Activated CD4-positive, alpha-beta T cell treated with anti-CD3 and anti-CD28 coated beads, Interleukin-2, amount 50 U/mL, for 24 hours (primary cell): ENCODE data around the gene LDAH.

Experiments
- DNase-seq, 2 donors: peaks; one replicate each; pipeline ENCODE4 v3.0.0-alpha.2; 2020; ENCODE audit warnings: low read depth in 1 of 2, low spot score in 1 of 2

The LDAH gene

GRCh38 chr2:20687260-20687832 is 135.6 kb downstream of the LDAH start:
- DNase-seq = no peak

GRCh38 chr2:20684581-20685063 is 138.3 kb downstream of the LDAH start:
- DNase-seq = no peak

GRCh38 chr2:20682167-20682920 is 140.6 kb downstream of the LDAH start:
- DNase-seq = no peak

DNA sequence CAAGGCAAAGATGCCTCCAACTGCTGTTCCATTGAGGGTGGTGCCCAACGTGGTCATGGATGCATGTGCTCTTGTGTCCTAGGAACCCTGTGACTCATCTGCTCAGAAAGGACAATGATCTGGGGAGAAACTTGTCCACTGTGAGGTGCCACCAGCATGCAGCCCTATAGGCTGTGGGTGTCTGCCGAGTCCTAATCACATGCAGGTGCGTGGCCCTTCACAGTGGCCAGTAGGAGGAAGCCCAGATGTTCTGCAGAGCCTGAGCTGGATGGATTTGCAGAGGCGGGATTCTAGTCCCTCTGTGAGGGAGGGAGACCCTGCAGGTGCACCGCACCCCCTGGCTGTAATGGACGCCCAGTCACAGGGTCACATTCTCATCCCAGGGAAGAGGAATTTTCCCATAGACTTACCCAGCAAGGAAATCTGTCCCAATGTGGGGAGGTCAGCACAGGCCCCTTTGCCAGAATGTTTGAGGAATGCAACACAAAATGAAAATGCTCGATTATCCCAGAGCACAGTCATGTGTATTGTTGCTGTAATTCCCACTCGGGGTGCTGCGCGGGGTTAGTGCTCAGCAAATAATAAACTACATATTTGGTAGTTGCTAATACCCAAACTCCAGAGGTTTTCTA is 142.0 kb downstream of the LDAH start:
- no peak for DNase-seq

DNA sequence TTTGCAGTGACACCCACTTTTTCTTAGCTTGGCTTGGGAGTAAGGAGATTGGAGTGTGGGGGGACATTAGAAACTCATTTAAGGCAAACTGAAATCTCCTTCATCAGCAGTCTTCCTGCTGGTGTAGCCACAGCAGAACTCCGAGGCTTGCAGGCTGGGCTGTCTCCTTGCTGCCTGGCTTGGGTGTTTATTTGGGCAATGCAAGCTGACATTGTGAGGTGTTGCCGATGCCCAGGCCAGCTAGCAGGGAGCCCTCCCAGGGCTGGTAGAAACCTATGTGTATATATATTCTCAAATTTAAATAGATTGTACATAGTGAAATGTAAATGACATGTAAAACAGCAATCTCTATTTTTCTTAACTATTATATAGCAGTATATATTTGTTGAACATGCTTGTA is 144.1 kb downstream of the LDAH start:
- DNase-seq = no peak

DNA sequence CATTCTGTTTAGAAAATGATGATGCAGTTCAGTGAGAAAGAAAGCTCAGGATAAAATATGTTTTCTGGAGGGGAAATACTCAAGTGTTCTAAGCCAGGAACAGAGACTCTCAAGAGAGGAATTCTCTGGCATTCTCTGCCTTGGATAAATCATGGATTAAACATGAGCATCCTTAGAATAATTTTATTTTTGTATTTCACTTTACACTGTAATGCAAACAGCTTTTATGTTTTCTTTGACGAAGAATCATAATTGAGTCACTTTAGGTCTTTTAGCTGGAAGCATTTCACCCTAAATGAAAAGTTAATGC is 144.9 kb downstream of the LDAH start:
- DNase-seq = no peak

GRCh38 chr2:20677301-20678085 is 145.4 kb downstream of the LDAH start:
- DNase-seq = no peak

DNA sequence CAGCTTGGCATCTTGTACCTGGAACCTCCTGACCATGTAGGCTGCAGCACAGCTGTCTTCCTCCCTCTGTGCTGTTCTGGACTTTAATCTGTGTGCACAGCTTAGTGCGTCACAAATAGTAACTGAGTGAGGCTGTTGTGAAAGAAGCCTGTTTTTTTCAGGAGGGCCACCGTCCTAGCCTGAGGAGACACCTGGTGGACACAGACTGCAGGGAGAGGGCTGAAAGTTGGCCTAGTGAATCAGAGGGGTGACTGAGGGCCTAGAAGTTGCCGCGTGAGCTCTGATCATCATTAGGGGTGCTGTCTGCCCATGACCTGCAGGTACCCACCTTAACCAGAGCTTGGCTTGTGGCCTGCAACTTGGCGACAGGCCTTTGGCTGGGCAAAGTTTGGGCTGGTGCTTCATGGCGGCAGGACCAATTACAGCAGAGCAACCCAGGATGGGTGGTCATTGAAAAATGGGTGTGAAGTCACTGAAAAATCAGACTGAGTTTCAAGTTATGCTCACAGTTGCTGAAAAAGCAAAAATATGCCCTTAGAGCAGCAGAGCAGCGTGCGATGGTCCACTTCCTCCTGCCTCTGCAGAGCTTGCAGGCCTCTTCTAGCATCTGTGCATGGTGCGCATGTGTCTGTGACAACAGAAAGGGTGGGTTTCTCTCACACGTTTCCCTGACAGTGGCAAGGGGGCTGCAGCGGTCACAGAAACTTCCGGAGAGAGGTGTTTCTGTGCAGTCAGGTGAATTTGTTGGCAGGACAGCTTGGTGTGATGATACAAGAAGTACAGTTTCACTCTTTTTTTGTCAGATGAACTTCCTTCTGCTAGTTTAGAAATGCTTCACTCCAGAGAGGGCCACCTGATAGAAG is 146.3 kb downstream of the LDAH start:
- DNase-seq = no peak

DNA sequence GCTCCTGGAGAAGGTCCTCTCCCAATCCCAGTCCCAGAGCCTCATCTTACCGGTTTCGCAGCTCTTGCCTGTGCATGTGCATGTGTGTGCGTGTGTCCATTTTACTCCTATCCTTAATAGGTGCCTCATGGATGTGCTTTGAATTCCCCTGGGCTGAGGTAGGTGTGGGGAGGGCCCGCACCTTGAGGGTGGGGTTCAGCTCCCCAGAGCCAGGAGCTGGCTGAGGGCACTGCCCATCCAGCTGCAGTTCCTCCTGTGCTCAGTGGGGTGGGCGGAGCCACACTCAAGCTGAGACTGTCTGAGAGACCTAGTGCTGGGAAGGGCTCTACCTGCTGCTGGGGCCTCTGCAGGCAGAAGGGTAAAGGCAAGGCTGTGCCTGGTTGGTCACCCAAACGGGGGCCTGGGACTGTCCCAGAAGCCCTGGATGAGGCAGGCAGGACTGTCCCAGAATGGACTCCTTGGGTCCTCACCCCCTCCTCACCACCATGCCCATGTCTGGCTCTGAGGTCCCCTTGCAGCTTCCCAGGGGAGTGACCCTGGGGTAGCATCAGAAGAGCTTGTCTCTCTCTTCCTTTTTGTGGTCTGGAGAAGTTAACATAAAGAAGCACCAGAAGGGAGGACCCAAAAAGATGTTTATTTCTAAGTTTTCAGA is 147.1 kb downstream of the LDAH start:
- DNase-seq = no peak

DNA sequence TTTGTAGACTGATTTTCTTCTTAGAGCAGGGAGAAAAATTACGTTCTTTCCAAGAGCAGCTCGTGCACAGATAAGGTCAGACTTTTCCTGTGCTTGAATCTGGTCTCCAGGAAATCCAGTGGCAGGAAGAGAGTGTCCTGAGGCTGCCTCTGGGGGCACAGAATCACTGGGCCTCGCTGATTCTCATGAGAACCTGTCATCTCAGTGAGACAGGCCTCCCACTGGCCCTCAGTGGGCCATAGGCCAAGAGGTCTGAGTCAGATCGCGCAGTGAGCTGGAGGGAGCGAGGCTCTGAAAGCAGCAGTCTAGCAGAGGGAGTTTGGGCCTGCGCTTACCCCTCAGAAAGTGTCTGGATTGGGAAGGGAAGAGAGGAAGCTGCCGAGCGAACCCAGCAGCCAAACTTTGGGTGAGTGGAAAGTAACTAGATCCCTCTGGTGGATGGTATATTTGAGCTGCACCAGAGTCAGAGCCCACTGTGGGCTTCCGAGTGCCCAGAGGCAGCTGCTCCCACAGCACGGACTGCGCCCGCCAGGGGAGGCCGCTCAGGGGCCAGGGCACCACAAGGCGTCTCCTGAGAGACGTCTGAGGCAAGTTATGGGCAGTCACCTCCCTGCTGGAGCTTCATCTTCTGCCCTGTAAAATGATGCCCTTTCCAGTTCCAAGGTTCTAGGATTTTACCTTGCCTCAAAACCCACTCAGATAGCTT is 147.8 kb downstream of the LDAH start:
- no peak for DNase-seq

GRCh38 chr2:20674309-20674965 is 148.5 kb downstream of the LDAH start:
- no peak for DNase-seq

GRCh38 chr2:20673686-20674308 is 149.1 kb downstream of the LDAH start:
- no peak for DNase-seq

DNA sequence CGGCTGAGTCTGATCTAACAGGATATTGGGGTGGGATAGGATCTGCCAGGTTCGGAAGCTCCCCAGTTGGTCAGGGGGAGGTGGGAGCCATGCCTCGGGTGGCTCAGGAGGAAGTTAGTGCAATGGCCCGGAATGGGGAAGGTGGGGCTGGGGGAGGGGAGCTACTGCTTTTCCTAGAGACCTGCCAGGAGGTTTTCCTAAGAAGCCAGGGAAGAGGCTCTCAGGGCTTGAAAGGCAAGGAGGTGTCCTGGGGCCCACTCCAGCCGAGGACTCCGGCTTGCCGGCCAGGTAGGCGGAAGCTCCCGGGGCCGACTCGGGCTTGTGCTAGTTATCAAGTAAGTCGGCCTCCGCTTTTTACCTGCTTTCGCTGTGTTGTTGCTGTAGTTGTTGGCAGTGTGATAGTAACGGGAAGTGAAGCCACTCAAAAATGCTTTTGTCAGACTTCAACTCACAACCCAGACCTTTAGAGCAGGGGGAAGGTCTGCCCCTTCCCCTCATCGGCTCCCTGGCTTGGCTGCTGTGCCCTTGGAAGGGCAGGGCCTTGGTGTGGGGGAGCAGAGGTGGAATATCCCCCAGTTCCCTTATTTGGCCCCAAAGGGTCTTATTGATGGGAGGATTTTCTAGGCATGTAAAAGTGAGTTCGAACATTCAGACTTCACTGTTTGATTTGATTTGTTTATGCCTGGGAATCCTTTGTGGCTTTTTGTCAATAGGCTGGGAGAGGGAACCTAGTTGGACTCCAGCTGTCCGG is 150.5 kb downstream of the LDAH start:
- DNase-seq = no peak

GRCh38 chr2:20671736-20672080 is 151.2 kb downstream of the LDAH start:
- no peak for DNase-seq

GRCh38 chr2:20671036-20671735 is 151.7 kb downstream of the LDAH start:
- no peak for DNase-seq

- no peak for DNase-seq
Observed at GRCh38 chr2:20670315-20671035, 152.4 kb downstream of the LDAH start.
